ENCODE measurements around the gene ARID3C.

Gene ARID3C

GRCh38 chr9:34589636-34590380, 39.1 kb downstream of the ARID3C start, which contains the start of gene CNTFR:
Gene CNTFR, minus strand, starts transcription at chr9:34589724. Its CDS starts 20,743 bp downstream, at chr9:34568981.
- Histone ChIP-seq H3K4me3 (replicated peaks; ENCODE audit: low read depth, low read length) (no peak within 1 kb of the TSS), H3K36me3 (ENCODE audit: control insufficient read depth, insufficient read depth, low read length) (no peaks in the 10 kb centered on the region), H3K27me3 (replicated peaks; ENCODE audit: control insufficient read depth, insufficient read depth, low read length) (peaks cover 13% of the 10 kb centered on the region)
- TF ChIP-seq CTCF (IDR thresholded peaks at IDR 0.05; ENCODE audit: insufficient read depth, low read length, poor library complexity, severe bottlenecking), result no peak
- no peak for DNase-seq (ENCODE audit: extremely low read depth, insufficient read length)

GRCh38 chr9:34588671-34589635, 39.9 kb downstream of the ARID3C start:
- Histone ChIP-seq H3K27me3 (replicated peaks; ENCODE audit: control insufficient read depth, insufficient read depth, low read length) (peaks cover 13% of the 10 kb centered on the region), H3K36me3 (ENCODE audit: control insufficient read depth, insufficient read depth, low read length) (no peaks in the 10 kb centered on the region), H3K4me3 (replicated peaks; ENCODE audit: low read depth, low read length) (no peak overlapping the region)
- DNase-seq (ENCODE audit: extremely low read depth, insufficient read length), result peak; percentile 22
- TF ChIP-seq CTCF (IDR thresholded peaks at IDR 0.05; ENCODE audit: insufficient read depth, low read length, poor library complexity, severe bottlenecking), result no peak

GRCh38 chr9:34587271-34587670, 41.6 kb downstream of the ARID3C start:
- no peak overlapping the region for H3K4me3 ChIP-seq (replicated peaks; ENCODE audit: low read depth, low read length)
- peaks cover 13% of the 10 kb centered on the region for H3K27me3 ChIP-seq (replicated peaks; ENCODE audit: control insufficient read depth, insufficient read depth, low read length)
- no peak for TF ChIP-seq CTCF (IDR thresholded peaks at IDR 0.05; ENCODE audit: insufficient read depth, low read length, poor library complexity, severe bottlenecking)
- no peak for DNase-seq (ENCODE audit: extremely low read depth, insufficient read length)
- no peaks in the 10 kb centered on the region for H3K36me3 ChIP-seq (ENCODE audit: control insufficient read depth, insufficient read depth, low read length)

GRCh38 chr9:34585946-34586669, 42.8 kb downstream of the ARID3C start:
- H3K36me3 ChIP-seq (ENCODE audit: control insufficient read depth, insufficient read depth, low read length), result no peaks in the 10 kb centered on the region
- no peak for TF ChIP-seq CTCF (IDR thresholded peaks at IDR 0.05; ENCODE audit: insufficient read depth, low read length, poor library complexity, severe bottlenecking)
- DNase-seq (ENCODE audit: extremely low read depth, insufficient read length), result no peak
- peaks cover 13% of the 10 kb centered on the region for H3K27me3 ChIP-seq (replicated peaks; ENCODE audit: control insufficient read depth, insufficient read depth, low read length)
- H3K4me3 ChIP-seq (replicated peaks; ENCODE audit: low read depth, low read length), result no peak overlapping the region

GRCh38 chr9:34584970-34585369, 43.9 kb downstream of the ARID3C start:
- H3K27me3 ChIP-seq (replicated peaks; ENCODE audit: control insufficient read depth, insufficient read depth, low read length), result peaks cover 13% of the 10 kb centered on the region
- H3K36me3 ChIP-seq (ENCODE audit: control insufficient read depth, insufficient read depth, low read length), result no peaks in the 10 kb centered on the region
- no peak for TF ChIP-seq CTCF (IDR thresholded peaks at IDR 0.05; ENCODE audit: insufficient read depth, low read length, poor library complexity, severe bottlenecking)
- no peak overlapping the region for H3K4me3 ChIP-seq (replicated peaks; ENCODE audit: low read depth, low read length)
- DNase-seq (ENCODE audit: extremely low read depth, insufficient read length), result no peak
